Measurements from ENCODE around the gene HOXC13. TPM values are rescaled to one million over a fixed set of nuclear protein-coding genes. Genes with fewer than 3 reads are reported as not detected.

The HOXC13 gene
- total and polyA plus RNA-seq, 2 experiments from 2014 or later = 0.10 TPM; not detected in 1

DNA sequence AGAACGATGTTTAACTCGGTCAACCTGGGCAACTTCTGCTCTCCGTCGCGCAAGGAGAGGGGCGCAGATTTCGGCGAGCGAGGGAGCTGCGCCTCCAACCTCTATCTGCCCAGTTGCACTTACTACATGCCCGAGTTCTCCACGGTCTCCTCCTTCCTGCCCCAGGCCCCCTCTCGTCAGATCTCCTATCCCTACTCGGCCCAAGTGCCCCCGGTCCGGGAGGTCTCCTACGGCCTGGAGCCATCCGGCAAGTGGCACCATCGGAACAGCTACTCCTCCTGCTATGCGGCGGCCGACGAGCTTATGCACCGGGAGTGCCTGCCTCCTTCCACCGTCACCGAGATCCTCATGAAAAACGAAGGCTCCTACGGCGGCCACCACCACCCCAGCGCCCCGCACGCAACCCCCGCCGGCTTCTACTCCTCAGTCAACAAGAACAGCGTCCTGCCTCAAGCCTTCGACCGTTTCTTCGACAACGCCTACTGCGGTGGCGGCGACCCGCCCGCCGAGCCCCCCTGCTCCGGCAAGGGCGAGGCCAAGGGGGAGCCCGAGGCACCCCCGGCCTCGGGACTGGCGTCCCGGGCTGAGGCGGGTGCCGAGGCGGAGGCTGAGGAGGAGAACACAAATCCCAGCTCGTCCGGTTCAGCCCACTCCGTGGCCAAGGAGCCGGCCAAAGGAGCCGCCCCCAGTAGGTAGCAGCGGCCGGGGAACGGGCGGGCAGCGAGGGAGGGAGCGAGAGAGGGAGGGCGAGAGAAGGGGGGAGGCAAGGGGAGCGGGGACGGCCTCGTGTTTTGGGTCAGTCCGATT lies 34.8 kb downstream of the HOXC13 start (continued):
- TF ChIP-seq, protein P1, sequence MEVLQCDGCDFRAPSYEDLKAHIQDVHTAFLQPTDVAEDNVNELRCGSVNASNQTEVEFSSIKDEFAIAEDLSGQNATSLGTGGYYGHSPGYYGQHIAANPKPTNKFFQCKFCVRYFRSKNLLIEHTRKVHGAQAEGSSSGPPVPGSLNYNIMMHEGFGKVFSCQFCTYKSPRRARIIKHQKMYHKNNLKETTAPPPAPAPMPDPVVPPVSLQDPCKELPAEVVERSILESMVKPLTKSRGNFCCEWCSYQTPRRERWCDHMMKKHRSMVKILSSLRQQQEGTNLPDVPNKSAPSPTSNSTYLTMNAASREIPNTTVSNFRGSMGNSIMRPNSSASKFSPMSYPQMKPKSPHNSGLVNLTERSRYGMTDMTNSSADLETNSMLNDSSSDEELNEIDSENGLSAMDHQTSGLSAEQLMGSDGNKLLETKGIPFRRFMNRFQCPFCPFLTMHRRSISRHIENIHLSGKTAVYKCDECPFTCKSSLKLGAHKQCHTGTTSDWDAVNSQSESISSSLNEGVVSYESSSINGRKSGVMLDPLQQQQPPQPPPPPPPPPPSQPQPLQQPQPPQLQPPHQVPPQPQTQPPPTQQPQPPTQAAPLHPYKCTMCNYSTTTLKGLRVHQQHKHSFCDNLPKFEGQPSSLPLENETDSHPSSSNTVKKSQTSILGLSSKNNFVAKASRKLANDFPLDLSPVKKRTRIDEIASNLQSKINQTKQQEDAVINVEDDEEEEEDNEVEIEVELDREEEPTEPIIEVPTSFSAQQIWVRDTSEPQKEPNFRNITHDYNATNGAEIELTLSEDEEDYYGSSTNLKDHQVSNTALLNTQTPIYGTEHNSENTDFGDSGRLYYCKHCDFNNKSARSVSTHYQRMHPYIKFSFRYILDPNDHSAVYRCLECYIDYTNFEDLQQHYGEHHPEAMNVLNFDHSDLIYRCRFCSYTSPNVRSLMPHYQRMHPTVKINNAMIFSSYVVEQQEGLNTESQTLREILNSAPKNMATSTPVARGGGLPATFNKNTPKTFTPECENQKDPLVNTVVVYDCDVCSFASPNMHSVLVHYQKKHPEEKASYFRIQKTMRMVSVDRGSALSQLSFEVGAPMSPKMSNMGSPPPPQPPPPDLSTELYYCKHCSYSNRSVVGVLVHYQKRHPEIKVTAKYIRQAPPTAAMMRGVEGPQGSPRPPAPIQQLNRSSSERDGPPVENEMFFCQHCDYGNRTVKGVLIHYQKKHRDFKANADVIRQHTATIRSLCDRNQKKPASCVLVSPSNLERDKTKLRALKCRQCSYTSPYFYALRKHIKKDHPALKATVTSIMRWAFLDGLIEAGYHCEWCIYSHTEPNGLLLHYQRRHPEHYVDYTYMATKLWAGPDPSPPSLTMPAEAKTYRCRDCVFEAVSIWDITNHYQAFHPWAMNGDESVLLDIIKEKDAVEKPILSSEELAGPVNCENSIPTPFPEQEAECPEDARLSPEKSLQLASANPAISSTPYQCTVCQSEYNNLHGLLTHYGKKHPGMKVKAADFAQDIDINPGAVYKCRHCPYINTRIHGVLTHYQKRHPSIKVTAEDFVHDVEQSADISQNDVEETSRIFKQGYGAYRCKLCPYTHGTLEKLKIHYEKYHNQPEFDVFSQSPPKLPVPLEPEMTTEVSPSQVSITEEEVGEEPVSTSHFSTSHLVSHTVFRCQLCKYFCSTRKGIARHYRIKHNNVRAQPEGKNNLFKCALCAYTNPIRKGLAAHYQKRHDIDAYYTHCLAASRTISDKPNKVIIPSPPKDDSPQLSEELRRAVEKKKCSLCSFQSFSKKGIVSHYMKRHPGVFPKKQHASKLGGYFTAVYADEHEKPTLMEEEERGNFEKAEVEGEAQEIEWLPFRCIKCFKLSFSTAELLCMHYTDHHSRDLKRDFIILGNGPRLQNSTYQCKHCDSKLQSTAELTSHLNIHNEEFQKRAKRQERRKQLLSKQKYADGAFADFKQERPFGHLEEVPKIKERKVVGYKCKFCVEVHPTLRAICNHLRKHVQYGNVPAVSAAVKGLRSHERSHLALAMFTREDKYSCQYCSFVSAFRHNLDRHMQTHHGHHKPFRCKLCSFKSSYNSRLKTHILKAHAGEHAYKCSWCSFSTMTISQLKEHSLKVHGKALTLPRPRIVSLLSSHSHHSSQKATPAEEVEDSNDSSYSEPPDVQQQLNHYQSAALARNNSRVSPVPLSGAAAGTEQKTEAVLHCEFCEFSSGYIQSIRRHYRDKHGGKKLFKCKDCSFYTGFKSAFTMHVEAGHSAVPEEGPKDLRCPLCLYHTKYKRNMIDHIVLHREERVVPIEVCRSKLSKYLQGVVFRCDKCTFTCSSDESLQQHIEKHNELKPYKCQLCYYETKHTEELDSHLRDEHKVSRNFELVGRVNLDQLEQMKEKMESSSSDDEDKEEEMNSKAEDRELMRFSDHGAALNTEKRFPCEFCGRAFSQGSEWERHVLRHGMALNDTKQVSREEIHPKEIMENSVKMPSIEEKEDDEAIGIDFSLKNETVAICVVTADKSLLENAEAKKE (CRISPR knock-in tag; IDR thresholded peaks at IDR 0.05) = no peak
- TF ChIP-seq EZH2phosphoT487 (IDR thresholded peaks at IDR 0.05; ENCODE audit: unreplicated experiment) (peak; percentile 90), STAT1 (IDR thresholded peaks at IDR 0.05; ENCODE audit: unreplicated experiment) (no peak), NANOG (IDR thresholded peaks at IDR 0.05; ENCODE audit: borderline replicate concordance) (no peak), JUNB (IDR thresholded peaks at IDR 0.05; ENCODE audit: unreplicated experiment) (no peak), POLR2AphosphoS5 (IDR thresholded peaks at IDR 0.05; ENCODE audit: low read depth) (no peak), ZNF331 (CRISPR knock-in tag; IDR thresholded peaks at IDR 0.05; ENCODE audit: low read depth) (no peak)
- TF ChIP-seq, protein P2, sequence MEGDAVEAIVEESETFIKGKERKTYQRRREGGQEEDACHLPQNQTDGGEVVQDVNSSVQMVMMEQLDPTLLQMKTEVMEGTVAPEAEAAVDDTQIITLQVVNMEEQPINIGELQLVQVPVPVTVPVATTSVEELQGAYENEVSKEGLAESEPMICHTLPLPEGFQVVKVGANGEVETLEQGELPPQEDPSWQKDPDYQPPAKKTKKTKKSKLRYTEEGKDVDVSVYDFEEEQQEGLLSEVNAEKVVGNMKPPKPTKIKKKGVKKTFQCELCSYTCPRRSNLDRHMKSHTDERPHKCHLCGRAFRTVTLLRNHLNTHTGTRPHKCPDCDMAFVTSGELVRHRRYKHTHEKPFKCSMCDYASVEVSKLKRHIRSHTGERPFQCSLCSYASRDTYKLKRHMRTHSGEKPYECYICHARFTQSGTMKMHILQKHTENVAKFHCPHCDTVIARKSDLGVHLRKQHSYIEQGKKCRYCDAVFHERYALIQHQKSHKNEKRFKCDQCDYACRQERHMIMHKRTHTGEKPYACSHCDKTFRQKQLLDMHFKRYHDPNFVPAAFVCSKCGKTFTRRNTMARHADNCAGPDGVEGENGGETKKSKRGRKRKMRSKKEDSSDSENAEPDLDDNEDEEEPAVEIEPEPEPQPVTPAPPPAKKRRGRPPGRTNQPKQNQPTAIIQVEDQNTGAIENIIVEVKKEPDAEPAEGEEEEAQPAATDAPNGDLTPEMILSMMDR (conservative IDR thresholded peaks at IDR 0.05; ENCODE audit: low read depth in 2 of 2) = no peak
- TF ChIP-seq, protein P3, sequence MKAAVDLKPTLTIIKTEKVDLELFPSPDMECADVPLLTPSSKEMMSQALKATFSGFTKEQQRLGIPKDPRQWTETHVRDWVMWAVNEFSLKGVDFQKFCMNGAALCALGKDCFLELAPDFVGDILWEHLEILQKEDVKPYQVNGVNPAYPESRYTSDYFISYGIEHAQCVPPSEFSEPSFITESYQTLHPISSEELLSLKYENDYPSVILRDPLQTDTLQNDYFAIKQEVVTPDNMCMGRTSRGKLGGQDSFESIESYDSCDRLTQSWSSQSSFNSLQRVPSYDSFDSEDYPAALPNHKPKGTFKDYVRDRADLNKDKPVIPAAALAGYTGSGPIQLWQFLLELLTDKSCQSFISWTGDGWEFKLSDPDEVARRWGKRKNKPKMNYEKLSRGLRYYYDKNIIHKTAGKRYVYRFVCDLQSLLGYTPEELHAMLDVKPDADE (IDR thresholded peaks at IDR 0.05) = no peak

Measured in GM23338 (cell line).